ENCODE data around the gene MAML1.

Gene MAML1

GRCh38 chr5:179814090-179814489 lies 81.5 kb downstream of the MAML1 start:
- Histone ChIP-seq H3K4me1 (ENCODE audit: control insufficient read depth in 1 of 2, insufficient read depth in 2 of 2, low read length in 2 of 2) (peaks cover 0 to 21% of the 10 kb centered on the region in 2 donors), H3K36me3 (ENCODE audit: control insufficient read depth in 1 of 2, insufficient read depth in 2 of 2, low read length in 2 of 2) (peaks cover 0 to 6% of the 10 kb centered on the region in 2 donors), H3K9me3 (ENCODE audit: control insufficient read depth in 1 of 2, low read length in 2 of 2) (no peaks in the 10 kb centered on the region), H3K27ac (ENCODE audit: low read length) (no peak overlapping the region), H3K27me3 (ENCODE audit: low read depth, low read length) (no peaks in the 10 kb centered on the region), H3K4me3 (ENCODE audit: low read depth in 1 of 2, low read length in 2 of 2) (no peak overlapping the region)

GRCh38 chr5:179815491-179816249 lies 83.0 kb downstream of the MAML1 start:
- no peak overlapping the region for H3K27ac ChIP-seq (ENCODE audit: low read length)
- peaks cover 0 to 22% of the 10 kb centered on the region in 2 donors for H3K36me3 ChIP-seq (ENCODE audit: control insufficient read depth in 1 of 2, insufficient read depth in 2 of 2, low read length in 2 of 2)
- H3K4me1 ChIP-seq (ENCODE audit: control insufficient read depth in 1 of 2, insufficient read depth in 2 of 2, low read length in 2 of 2), result peaks cover 11 to 35% of the 10 kb centered on the region in 2 donors
- no peaks in the 10 kb centered on the region for H3K27me3 ChIP-seq (ENCODE audit: low read depth, low read length)
- H3K9me3 ChIP-seq (ENCODE audit: control insufficient read depth in 1 of 2, low read length in 2 of 2), result no peaks in the 10 kb centered on the region
- H3K4me3 ChIP-seq (ENCODE audit: low read depth in 1 of 2, low read length in 2 of 2), result no peak overlapping the region

GRCh38 chr5:179816401-179816795 lies 83.8 kb downstream of the MAML1 start:
- Histone ChIP-seq H3K27me3 (ENCODE audit: low read depth, low read length) (no peaks in the 10 kb centered on the region), H3K36me3 (ENCODE audit: control insufficient read depth in 1 of 2, insufficient read depth in 2 of 2, low read length in 2 of 2) (peaks cover 0 to 29% of the 10 kb centered on the region in 2 donors), H3K4me1 (ENCODE audit: control insufficient read depth in 1 of 2, insufficient read depth in 2 of 2, low read length in 2 of 2) (peaks cover 11 to 35% of the 10 kb centered on the region in 2 donors), H3K9me3 (ENCODE audit: control insufficient read depth in 1 of 2, low read length in 2 of 2) (no peaks in the 10 kb centered on the region), H3K4me3 (ENCODE audit: low read depth in 1 of 2, low read length in 2 of 2) (peak overlapping the region in 1 of 2 donors; percentile 60), H3K27ac (ENCODE audit: low read length) (no peak overlapping the region)

- peak overlapping the region in 1 of 2 donors; percentile 60 for H3K4me3 ChIP-seq (ENCODE audit: low read depth in 1 of 2, low read length in 2 of 2)
- H3K4me1 ChIP-seq (ENCODE audit: control insufficient read depth in 1 of 2, insufficient read depth in 2 of 2, low read length in 2 of 2), result peaks cover 12 to 36% of the 10 kb centered on the region in 2 donors
- no peaks in the 10 kb centered on the region for H3K9me3 ChIP-seq (ENCODE audit: control insufficient read depth in 1 of 2, low read length in 2 of 2)
- H3K27ac ChIP-seq (ENCODE audit: low read length), result no peak overlapping the region
- H3K27me3 ChIP-seq (ENCODE audit: low read depth, low read length), result no peaks in the 10 kb centered on the region
- H3K36me3 ChIP-seq (ENCODE audit: control insufficient read depth in 1 of 2, insufficient read depth in 2 of 2, low read length in 2 of 2), result peaks cover 0 to 31% of the 10 kb centered on the region in 2 donors
These were observed 84.3 kb downstream of the MAML1 start for GRCh38 chr5:179816796-179817469.

GRCh38 chr5:179817470-179817840 lies 84.8 kb downstream of the MAML1 start:
- H3K27me3 ChIP-seq (ENCODE audit: low read depth, low read length), result no peaks in the 10 kb centered on the region
- H3K9me3 ChIP-seq (ENCODE audit: control insufficient read depth in 1 of 2, low read length in 2 of 2), result no peaks in the 10 kb centered on the region
- peak overlapping the region; percentile 97 for H3K27ac ChIP-seq (ENCODE audit: low read length)
- peaks cover 4 to 33% of the 10 kb centered on the region in 2 donors for H3K36me3 ChIP-seq (ENCODE audit: control insufficient read depth in 1 of 2, insufficient read depth in 2 of 2, low read length in 2 of 2)
- H3K4me1 ChIP-seq (ENCODE audit: control insufficient read depth in 1 of 2, insufficient read depth in 2 of 2, low read length in 2 of 2), result peaks cover 17 to 41% of the 10 kb centered on the region in 2 donors
- H3K4me3 ChIP-seq (ENCODE audit: low read depth in 1 of 2, low read length in 2 of 2), result peak overlapping the region in 1 of 2 donors; percentile 60

GRCh38 chr5:179817890-179818745 lies 85.5 kb downstream of the MAML1 start:
- H3K27ac ChIP-seq (ENCODE audit: low read length), result peak overlapping the region; percentile 97
- H3K36me3 ChIP-seq (ENCODE audit: control insufficient read depth in 1 of 2, insufficient read depth in 2 of 2, low read length in 2 of 2), result peaks cover 10 to 37% of the 10 kb centered on the region in 2 donors
- no peaks in the 10 kb centered on the region for H3K27me3 ChIP-seq (ENCODE audit: low read depth, low read length)
- H3K4me1 ChIP-seq (ENCODE audit: control insufficient read depth in 1 of 2, insufficient read depth in 2 of 2, low read length in 2 of 2), result peaks cover 22 to 48% of the 10 kb centered on the region in 2 donors
- H3K4me3 ChIP-seq (ENCODE audit: low read depth in 1 of 2, low read length in 2 of 2), result peak overlapping the region; percentile 58 to 91
- no peaks in the 10 kb centered on the region for H3K9me3 ChIP-seq (ENCODE audit: control insufficient read depth in 1 of 2, low read length in 2 of 2)

- H3K9me3 ChIP-seq (ENCODE audit: control insufficient read depth in 1 of 2, low read length in 2 of 2), result no peaks in the 10 kb centered on the region
- H3K4me3 ChIP-seq (ENCODE audit: low read depth in 1 of 2, low read length in 2 of 2), result peak overlapping the region; percentile 58 to 91
- no peaks in the 10 kb centered on the region for H3K27me3 ChIP-seq (ENCODE audit: low read depth, low read length)
- H3K36me3 ChIP-seq (ENCODE audit: control insufficient read depth in 1 of 2, insufficient read depth in 2 of 2, low read length in 2 of 2), result peaks cover 14 to 43% of the 10 kb centered on the region in 2 donors
- H3K27ac ChIP-seq (ENCODE audit: low read length), result peak overlapping the region; percentile 97
- H3K4me1 ChIP-seq (ENCODE audit: control insufficient read depth in 1 of 2, insufficient read depth in 2 of 2, low read length in 2 of 2), result peaks cover 22 to 55% of the 10 kb centered on the region in 2 donors
These were observed 86.2 kb downstream of the MAML1 start for GRCh38 chr5:179818746-179819295.

GRCh38 chr5:179819296-179820126 lies 86.9 kb downstream of the MAML1 start:
- Histone ChIP-seq H3K27me3 (ENCODE audit: low read depth, low read length) (no peaks in the 10 kb centered on the region), H3K9me3 (ENCODE audit: control insufficient read depth in 1 of 2, low read length in 2 of 2) (no peaks in the 10 kb centered on the region), H3K27ac (ENCODE audit: low read length) (peak overlapping the region; percentile 97), H3K4me3 (ENCODE audit: low read depth in 1 of 2, low read length in 2 of 2) (peak overlapping the region; percentile 58 to 91), H3K36me3 (ENCODE audit: control insufficient read depth in 1 of 2, insufficient read depth in 2 of 2, low read length in 2 of 2) (peaks cover 21 to 50% of the 10 kb centered on the region in 2 donors), H3K4me1 (ENCODE audit: control insufficient read depth in 1 of 2, insufficient read depth in 2 of 2, low read length in 2 of 2) (peaks cover 22 to 62% of the 10 kb centered on the region in 2 donors)

GRCh38 chr5:179820127-179820482 lies 87.5 kb downstream of the MAML1 start:
- Histone ChIP-seq H3K27me3 (ENCODE audit: low read depth, low read length) (no peaks in the 10 kb centered on the region), H3K4me3 (ENCODE audit: low read depth in 1 of 2, low read length in 2 of 2) (peak overlapping the region; percentile 58 to 91), H3K36me3 (ENCODE audit: control insufficient read depth in 1 of 2, insufficient read depth in 2 of 2, low read length in 2 of 2) (peaks cover 26 to 56% of the 10 kb centered on the region in 2 donors), H3K9me3 (ENCODE audit: control insufficient read depth in 1 of 2, low read length in 2 of 2) (no peaks in the 10 kb centered on the region), H3K4me1 (ENCODE audit: control insufficient read depth in 1 of 2, insufficient read depth in 2 of 2, low read length in 2 of 2) (peaks cover 22 to 68% of the 10 kb centered on the region in 2 donors), H3K27ac (ENCODE audit: low read length) (peak overlapping the region; percentile 97)

All from muscle layer of duodenum (tissue), 2 donors.